ENCODE results near the gene RAD18. TPM values are rescaled to one million over a fixed set of nuclear protein-coding genes. Genes with fewer than 3 reads are reported as not detected.
A peak's percentile ranks its signal among the peaks of the same experiment; 100 is the strongest.

RAD18 gene
- total RNA-seq, 1 donor from 2014 or later, result 52.8 TPM

DNA sequence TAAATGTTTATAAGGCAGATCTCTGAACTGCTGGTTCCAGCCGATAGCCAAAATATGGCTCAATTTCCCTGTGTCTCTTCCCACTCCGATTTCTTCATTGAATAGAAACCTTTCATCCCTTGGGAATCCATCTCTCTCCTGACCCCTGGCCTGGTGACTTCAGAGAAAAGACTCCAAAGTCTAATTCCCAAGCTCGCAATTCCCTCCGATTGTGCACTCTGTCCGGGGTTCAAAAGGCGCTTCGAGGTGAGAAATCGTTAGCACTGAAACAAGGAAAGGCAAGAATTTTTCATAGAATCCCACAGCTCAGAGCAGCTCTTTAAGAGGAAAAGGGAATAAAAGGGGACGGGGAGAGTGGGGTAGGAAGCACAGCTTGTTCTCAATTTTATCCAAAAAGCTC lies 18.4 kb upstream of the RAD18 start:
- no peak for DNase-seq
- Mint-ChIP-seq H3K4me3 (no peak overlapping the region), H3K27ac (no peak overlapping the region), H3K4me1 (peaks cover 3% of the 10 kb centered on the region), H3K9me3 (no peaks in the 10 kb centered on the region), H3K36me3 (ENCODE audit: low read depth) (no peaks in the 10 kb centered on the region), H3K27me3 (peaks cover 12% of the 10 kb centered on the region)
- intact Hi-C loops (cut with micrococcal nuclease), result no loop called here

GRCh38 chr3:8981296-8981695 lies 18.0 kb upstream of the RAD18 start:
- DNase-seq, result no peak
- H3K27ac Mint-ChIP-seq, result no peak overlapping the region
- peaks cover 12% of the 10 kb centered on the region for H3K27me3 Mint-ChIP-seq
- intact Hi-C loops (cut with micrococcal nuclease), result no loop called here
- no peaks in the 10 kb centered on the region for H3K36me3 Mint-ChIP-seq (ENCODE audit: low read depth)
- no peak overlapping the region for H3K4me3 Mint-ChIP-seq
- peaks cover 3% of the 10 kb centered on the region for H3K4me1 Mint-ChIP-seq
- no peaks in the 10 kb centered on the region for H3K9me3 Mint-ChIP-seq

GRCh38 chr3:8980756-8981257 lies 17.5 kb upstream of the RAD18 start:
- Mint-ChIP-seq H3K27me3 (peaks cover 12% of the 10 kb centered on the region), H3K9me3 (no peaks in the 10 kb centered on the region), H3K4me3 (no peak overlapping the region), H3K4me1 (peaks cover 3% of the 10 kb centered on the region), H3K27ac (no peak overlapping the region), H3K36me3 (ENCODE audit: low read depth) (no peaks in the 10 kb centered on the region)
- intact Hi-C loops (cut with micrococcal nuclease), result no loop called here
- no peak for DNase-seq

GRCh38 chr3:8979262-8979661 lies 16.0 kb upstream of the RAD18 start:
- Mint-ChIP-seq H3K27me3 (peaks cover 12% of the 10 kb centered on the region), H3K4me3 (no peak overlapping the region), H3K4me1 (peaks cover 3% of the 10 kb centered on the region), H3K27ac (no peak overlapping the region), H3K36me3 (ENCODE audit: low read depth) (no peaks in the 10 kb centered on the region), H3K9me3 (no peaks in the 10 kb centered on the region)
- no peak for DNase-seq
- intact Hi-C loops (cut with micrococcal nuclease), result loop anchor here (10.0 kb wide), 1 partner anchor 526 kb away; no protein-coding TSS in a partner anchor

GRCh38 chr3:8978551-8978950 lies 15.3 kb upstream of the RAD18 start:
- intact Hi-C loops (cut with micrococcal nuclease), result loop anchor here (10.0 kb wide), 1 partner anchor 526 kb away; no protein-coding TSS in a partner anchor
- no peak for DNase-seq
- H3K4me3 Mint-ChIP-seq, result no peak overlapping the region
- H3K36me3 Mint-ChIP-seq (ENCODE audit: low read depth), result no peaks in the 10 kb centered on the region
- no peaks in the 10 kb centered on the region for H3K9me3 Mint-ChIP-seq
- H3K27me3 Mint-ChIP-seq, result peaks cover 12% of the 10 kb centered on the region
- H3K27ac Mint-ChIP-seq, result no peak overlapping the region
- H3K4me1 Mint-ChIP-seq, result peaks cover 3% of the 10 kb centered on the region

DNA sequence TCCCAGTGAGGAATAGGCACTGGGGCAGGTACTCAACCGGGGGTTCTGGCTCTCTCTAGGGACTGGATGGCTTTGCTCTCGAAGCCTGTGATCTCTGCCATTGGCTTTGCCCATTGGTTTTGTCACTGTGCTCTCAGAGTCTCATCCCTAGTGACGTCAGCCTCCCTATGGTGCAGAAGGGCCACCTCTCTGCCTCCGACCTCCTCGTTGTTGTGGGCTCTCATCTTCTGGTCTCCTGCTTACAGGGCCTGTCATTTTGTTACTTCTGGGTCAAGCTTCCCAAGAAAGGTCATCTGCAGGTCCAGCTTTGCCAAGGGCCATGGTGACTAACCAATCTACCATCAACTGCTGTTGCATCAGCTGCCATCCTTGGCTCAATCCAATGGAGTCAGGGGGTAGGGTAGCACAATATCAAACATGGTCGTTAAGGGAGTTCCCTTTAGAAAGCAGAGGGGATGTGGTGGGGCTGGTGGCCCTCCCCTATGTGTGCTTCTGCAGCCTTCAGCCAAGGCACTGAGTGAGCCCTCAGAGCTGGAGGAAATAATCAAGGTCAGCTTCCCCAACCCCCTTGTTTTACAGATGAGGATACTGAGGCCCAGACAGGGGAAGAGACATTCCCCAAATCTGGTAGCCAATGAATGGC lies 13.4 kb upstream of the RAD18 start:
- H3K36me3 Mint-ChIP-seq (ENCODE audit: low read depth), result no peaks in the 10 kb centered on the region
- no peak for DNase-seq
- H3K4me1 Mint-ChIP-seq, result no peaks in the 10 kb centered on the region
- no peak overlapping the region for H3K27ac Mint-ChIP-seq
- H3K27me3 Mint-ChIP-seq, result peaks cover 8% of the 10 kb centered on the region
- H3K9me3 Mint-ChIP-seq, result no peaks in the 10 kb centered on the region
- intact Hi-C loops (cut with micrococcal nuclease), result loop anchor here (10.0 kb wide), 1 partner anchor 528 kb away; no protein-coding TSS in a partner anchor
- no peak overlapping the region for H3K4me3 Mint-ChIP-seq

- peaks cover 5% of the 10 kb centered on the region for H3K4me1 Mint-ChIP-seq
- H3K27me3 Mint-ChIP-seq, result peaks cover 4% of the 10 kb centered on the region
- DNase-seq, result no peak
- no peak overlapping the region for H3K27ac Mint-ChIP-seq
- no peak overlapping the region for H3K4me3 Mint-ChIP-seq
- no peaks in the 10 kb centered on the region for H3K36me3 Mint-ChIP-seq (ENCODE audit: low read depth)
- no peaks in the 10 kb centered on the region for H3K9me3 Mint-ChIP-seq
- intact Hi-C loops (cut with micrococcal nuclease), result loop anchor here (10.0 kb wide), 1 partner anchor 529 kb away; no protein-coding TSS in a partner anchor
Measured at GRCh38 chr3:8975081-8976020, 12.1 kb upstream of the RAD18 start.

GRCh38 chr3:8974458-8974857 lies 11.2 kb upstream of the RAD18 start:
- H3K4me3 Mint-ChIP-seq, result no peak overlapping the region
- DNase-seq, result no peak
- no peaks in the 10 kb centered on the region for H3K36me3 Mint-ChIP-seq (ENCODE audit: low read depth)
- no peaks in the 10 kb centered on the region for H3K27me3 Mint-ChIP-seq
- peaks cover 5% of the 10 kb centered on the region for H3K4me1 Mint-ChIP-seq
- no peaks in the 10 kb centered on the region for H3K9me3 Mint-ChIP-seq
- no peak overlapping the region for H3K27ac Mint-ChIP-seq
- intact Hi-C loops (cut with micrococcal nuclease), result loop anchor here (10.0 kb wide), 1 partner anchor 530 kb away; no protein-coding TSS in a partner anchor

GRCh38 chr3:8972639-8973038 lies 9.4 kb upstream of the RAD18 start:
- H3K4me3 Mint-ChIP-seq, result no peak overlapping the region
- no peak for DNase-seq

GRCh38 chr3:8970971-8971589 lies 7.8 kb upstream of the RAD18 start:
- DNase-seq, result peak; percentile 93
- Mint-ChIP-seq H3K4me3 (no peak overlapping the region), H3K27me3 (peaks cover 6% of the 10 kb centered on the region), H3K27ac (no peak overlapping the region), H3K9me3 (no peaks in the 10 kb centered on the region), H3K36me3 (ENCODE audit: low read depth) (no peaks in the 10 kb centered on the region), H3K4me1 (peaks cover 5% of the 10 kb centered on the region)
- intact Hi-C loops (cut with micrococcal nuclease), result loop anchor here (1.0 to 10.0 kb wide), 3 partner anchors 96 to 534 kb away; no protein-coding TSS in a partner anchor

More at GRCh38 chr3:8972639-8973038, 9.4 kb upstream of the RAD18 start:
- Mint-ChIP-seq H3K27ac (no peak overlapping the region), H3K27me3 (peaks cover 6% of the 10 kb centered on the region), H3K36me3 (ENCODE audit: low read depth) (no peaks in the 10 kb centered on the region), H3K4me1 (peaks cover 5% of the 10 kb centered on the region), H3K9me3 (no peaks in the 10 kb centered on the region)
- intact Hi-C loops (cut with micrococcal nuclease), result loop anchor here (10.0 kb wide), 1 partner anchor 532 kb away; no protein-coding TSS in a partner anchor

GRCh38 chr3:8969241-8969640 lies 6.0 kb upstream of the RAD18 start:
- Mint-ChIP-seq H3K36me3 (ENCODE audit: low read depth) (no peaks in the 10 kb centered on the region), H3K4me1 (peaks cover 5% of the 10 kb centered on the region), H3K9me3 (no peaks in the 10 kb centered on the region), H3K4me3 (no peak overlapping the region), H3K27me3 (peaks cover 6% of the 10 kb centered on the region), H3K27ac (no peak overlapping the region)
- DNase-seq, result no peak
- intact Hi-C loops (cut with micrococcal nuclease), result no loop called here

DNA sequence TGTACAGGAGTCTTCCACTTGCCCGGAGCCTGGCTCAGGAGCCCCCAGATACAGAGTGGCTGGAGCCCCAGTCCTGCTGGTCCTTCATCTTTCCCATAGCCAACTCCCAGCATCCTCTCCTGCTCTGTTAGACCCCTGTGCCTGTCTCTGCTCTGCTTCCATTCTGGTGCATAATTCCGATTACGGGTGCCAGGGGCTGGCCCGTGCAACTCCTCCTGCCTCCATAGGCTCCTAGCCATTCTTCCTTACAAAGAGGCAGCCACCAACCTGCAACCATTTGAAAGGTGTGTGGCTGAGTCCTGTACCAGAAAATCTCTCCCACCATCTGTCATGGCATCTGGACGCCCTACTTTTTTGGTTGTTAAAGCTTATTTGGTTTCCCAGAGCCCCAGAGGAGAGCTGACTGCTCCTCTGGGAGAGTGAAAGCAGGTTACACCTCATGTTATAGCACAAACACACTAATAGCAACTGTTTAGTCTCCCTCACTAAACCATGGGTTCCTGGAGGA lies 5.2 kb upstream of the RAD18 start:
- Mint-ChIP-seq H3K36me3 (ENCODE audit: low read depth) (no peaks in the 10 kb centered on the region), H3K9me3 (no peaks in the 10 kb centered on the region), H3K27me3 (peaks cover 6% of the 10 kb centered on the region), H3K4me3 (no peak overlapping the region), H3K27ac (no peak overlapping the region), H3K4me1 (peaks cover 9% of the 10 kb centered on the region)
- no peak for DNase-seq
- intact Hi-C loops (cut with micrococcal nuclease), result no loop called here

GRCh38 chr3:8967553-8967952 lies 4.3 kb upstream of the RAD18 start:
- no peak for DNase-seq
- Mint-ChIP-seq H3K4me1 (peaks cover 13% of the 10 kb centered on the region), H3K9me3 (no peaks in the 10 kb centered on the region)

More at GRCh38 chr3:8967553-8967952, 4.3 kb upstream of the RAD18 start:
- no peak overlapping the region for H3K4me3 Mint-ChIP-seq
- no peaks in the 10 kb centered on the region for H3K36me3 Mint-ChIP-seq (ENCODE audit: low read depth)
- H3K27ac Mint-ChIP-seq, result no peak overlapping the region
- peaks cover 7% of the 10 kb centered on the region for H3K27me3 Mint-ChIP-seq
- intact Hi-C loops (cut with micrococcal nuclease), result no loop called here

All from activated CD4-positive, alpha-beta T cell treated with anti-CD3 and anti-CD28 coated beads, Interleukin-2, amount 10 ng/mL, durations not matched to agents 24 days and 14 days (primary cell).